Suprapubic skin (tissue), 4 donors: ENCODE data around the gene LYST. TPM values are rescaled to one million over a fixed set of nuclear protein-coding genes. Genes with fewer than 3 reads are reported as not detected.

Experiments
- DNase-seq, 2 donors: peaks; one replicate each; pipeline ENCODE4 v3.0.0-alpha.2; 2019; ENCODE audit warnings: low spot score in 2 of 2
- H3K27ac ChIP-seq: fragments of 200-600 bp; sonication (generic); one replicate; pipeline ENCODE4 v1.5.1; 2019
- H3K27me3 ChIP-seq: fragments of 200-600 bp; sonication (generic); one replicate; pipeline ENCODE4 v1.5.1; 2019
- H3K36me3 ChIP-seq: fragments of 200-600 bp; sonication (generic); one replicate; pipeline ENCODE4 v1.5.1; 2019
- H3K4me1 ChIP-seq: fragments of 200-600 bp; sonication (generic); one replicate; pipeline ENCODE4 v1.5.1; 2019
- H3K4me3 ChIP-seq: fragments of 200-600 bp; sonication (generic); one replicate; pipeline ENCODE4 v1.5.1; 2019; ENCODE audit warnings: mild to moderate bottlenecking
- H3K9me3 ChIP-seq: fragments of 200-600 bp; sonication (generic); one replicate; pipeline ENCODE4 v1.5.1; 2019
- EP300 ChIP-seq: sonication (generic); formaldehyde crosslinking; IDR thresholded peaks from one replicate; pipeline ENCODE4 v1.6.1; 2017; ENCODE audit warnings: antibody characterized with exemption
- POLR2A ChIP-seq, 2 donors: fragments of 450-650 bp; IDR thresholded peaks; one replicate each; pipeline ENCODE4 v1.6.1; 2017; ENCODE audit warnings: antibody characterized with exemption in 2 of 2, mild to moderate bottlenecking in 2 of 2, moderate library complexity in 2 of 2
- POLR2AphosphoS5 ChIP-seq, 3 donors: sonication (generic); formaldehyde crosslinking; IDR thresholded peaks; one replicate each; pipeline ENCODE4 v1.6.1; 2017; ENCODE audit warnings: antibody characterized with exemption in 3 of 3
- WGBS: methylation state at CpG from one replicate; pipeline ENCODE4 v1.1.5; 2018; 5-methylcytosine and 5-hydroxymethylcytosine counted together
- total RNA-seq, 4 donors: library from RNA; depleted of rRNA; stranded (reverse); fragments of >200 nt; gene quantifications; one replicate each; pipeline ENCODE4 v1.1.0, GENCODE V29; 2016
- TF ChIP-seq, protein P1 (sequence below), 2 donors: fragments of 200-600 bp in 1 of 2; fragments of 450-650 bp in 1 of 2; sonication (generic) in 1 of 2; IDR thresholded peaks; one replicate each; pipeline ENCODE4 v1.5.1; 2016 to 2019; ENCODE audit warnings: antibody characterized with exemption in 2 of 2, mild to moderate bottlenecking in 1 of 2, moderate library complexity in 1 of 2

Gene LYST
- total RNA-seq, 4 donors from 2014 or later, result 40.1 to 118 (median 68.8) TPM

DNA sequence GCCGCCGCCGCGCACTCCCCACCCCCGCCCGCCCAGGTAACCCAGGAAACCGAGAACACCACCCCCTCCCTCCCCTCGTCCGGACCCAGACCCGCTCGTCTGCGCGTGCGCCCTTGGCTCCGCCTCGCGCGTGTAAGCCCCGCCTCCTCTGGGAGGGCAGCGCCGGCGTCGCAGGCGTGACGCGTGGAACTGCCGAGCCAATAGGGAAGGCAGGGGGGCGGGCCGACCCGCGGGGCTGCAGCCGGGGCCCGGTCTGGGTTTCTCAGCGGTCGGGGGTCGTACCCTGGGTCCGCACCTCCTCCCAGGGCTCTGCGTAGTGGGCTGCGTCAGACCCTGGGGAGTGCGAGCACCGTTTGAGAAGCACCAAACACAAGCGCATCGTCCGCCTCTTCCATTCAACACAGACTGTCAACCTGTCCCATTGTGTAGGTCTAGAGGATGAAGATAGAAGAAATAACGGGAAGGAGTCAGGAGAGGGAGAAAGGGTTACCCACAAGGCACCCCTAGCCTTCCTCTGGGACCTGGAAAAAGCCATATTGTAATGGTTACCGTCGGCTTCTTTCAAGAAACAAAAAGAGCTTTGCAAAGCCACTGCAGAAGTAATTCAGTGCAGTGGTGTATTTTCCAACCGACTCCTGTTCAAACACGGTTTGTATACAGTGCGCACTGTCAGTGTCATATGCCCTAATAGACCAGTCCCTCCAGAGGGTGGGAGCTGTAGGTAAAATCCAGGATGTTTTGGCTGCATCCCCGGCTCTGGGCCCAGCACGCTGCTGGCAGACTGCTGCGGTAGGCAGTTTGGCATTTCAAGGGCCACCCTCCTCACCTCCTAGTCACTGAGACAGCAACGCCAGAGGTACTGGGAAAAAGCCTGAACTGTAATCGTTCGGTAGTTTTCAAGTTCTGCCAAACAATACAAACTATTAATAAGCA, 473 bp upstream of the LYST start:
- peak; percentile 96 to 97 for DNase-seq
- no peaks in the 10 kb centered on the region for H3K36me3 ChIP-seq
- 1% methylated on average over 26 of the region's 56 CpGs for WGBS
- H3K4me3 ChIP-seq, result peak overlapping the region; percentile 83
- H3K9me3 ChIP-seq, result no peaks in the 10 kb centered on the region
- peaks cover 31% of the 10 kb centered on the region for H3K4me1 ChIP-seq
- peak overlapping the region; percentile 96 for H3K27ac ChIP-seq
- H3K27me3 ChIP-seq, result no peaks in the 10 kb centered on the region
- TF ChIP-seq, protein P1, sequence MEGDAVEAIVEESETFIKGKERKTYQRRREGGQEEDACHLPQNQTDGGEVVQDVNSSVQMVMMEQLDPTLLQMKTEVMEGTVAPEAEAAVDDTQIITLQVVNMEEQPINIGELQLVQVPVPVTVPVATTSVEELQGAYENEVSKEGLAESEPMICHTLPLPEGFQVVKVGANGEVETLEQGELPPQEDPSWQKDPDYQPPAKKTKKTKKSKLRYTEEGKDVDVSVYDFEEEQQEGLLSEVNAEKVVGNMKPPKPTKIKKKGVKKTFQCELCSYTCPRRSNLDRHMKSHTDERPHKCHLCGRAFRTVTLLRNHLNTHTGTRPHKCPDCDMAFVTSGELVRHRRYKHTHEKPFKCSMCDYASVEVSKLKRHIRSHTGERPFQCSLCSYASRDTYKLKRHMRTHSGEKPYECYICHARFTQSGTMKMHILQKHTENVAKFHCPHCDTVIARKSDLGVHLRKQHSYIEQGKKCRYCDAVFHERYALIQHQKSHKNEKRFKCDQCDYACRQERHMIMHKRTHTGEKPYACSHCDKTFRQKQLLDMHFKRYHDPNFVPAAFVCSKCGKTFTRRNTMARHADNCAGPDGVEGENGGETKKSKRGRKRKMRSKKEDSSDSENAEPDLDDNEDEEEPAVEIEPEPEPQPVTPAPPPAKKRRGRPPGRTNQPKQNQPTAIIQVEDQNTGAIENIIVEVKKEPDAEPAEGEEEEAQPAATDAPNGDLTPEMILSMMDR (IDR thresholded peaks at IDR 0.05), result no peak
- TF ChIP-seq POLR2A (IDR thresholded peaks at IDR 0.05), result peak in 1 of 2 donors; percentile 67
- peak in 2 of 3 donors; percentile 39 to 57 for TF ChIP-seq POLR2AphosphoS5 (IDR thresholded peaks at IDR 0.05)

DNA sequence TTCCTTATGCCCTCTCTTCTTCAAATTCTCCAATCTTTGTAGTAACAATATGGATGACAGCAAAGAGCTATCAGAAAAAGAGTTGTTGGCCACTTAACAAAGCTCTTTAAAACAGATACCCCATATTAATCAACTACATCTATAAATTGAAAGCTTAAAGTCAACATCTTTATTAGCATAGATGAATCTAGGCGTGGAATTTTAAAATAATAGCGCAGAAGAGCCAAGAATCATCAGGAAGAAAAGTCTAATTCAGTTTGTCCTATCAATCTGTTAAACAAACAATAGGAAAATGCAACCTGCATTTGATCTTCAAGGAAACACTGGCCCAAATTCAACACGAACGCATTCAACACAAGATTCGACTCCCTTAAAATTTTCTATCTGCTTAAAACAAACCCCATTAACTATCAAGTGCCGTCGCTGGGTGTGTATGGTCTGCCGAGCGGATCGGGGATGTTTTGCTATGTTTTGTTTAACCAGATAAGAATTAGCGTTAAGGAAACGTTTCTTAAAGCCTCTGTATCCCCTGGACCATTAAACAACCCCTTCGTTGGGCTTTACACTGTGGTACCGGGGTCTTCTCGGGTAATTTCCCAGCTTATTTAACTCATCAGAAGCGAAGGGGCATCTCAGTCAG, 1.0 kb downstream of the LYST start:
- WGBS, result 4% methylated on average over 16 of the region's 16 CpGs
- Histone ChIP-seq H3K9me3 (no peaks in the 10 kb centered on the region), H3K27me3 (no peaks in the 10 kb centered on the region), H3K4me3 (peak overlapping the region; percentile 83), H3K4me1 (peaks cover 31% of the 10 kb centered on the region), H3K36me3 (no peaks in the 10 kb centered on the region), H3K27ac (peak overlapping the region; percentile 96)
- DNase-seq, result no peak
- TF ChIP-seq, protein P1 (IDR thresholded peaks at IDR 0.05), result peak in 1 of 2 donors; percentile 42
- no peak for TF ChIP-seq POLR2A (IDR thresholded peaks at IDR 0.05)

DNA sequence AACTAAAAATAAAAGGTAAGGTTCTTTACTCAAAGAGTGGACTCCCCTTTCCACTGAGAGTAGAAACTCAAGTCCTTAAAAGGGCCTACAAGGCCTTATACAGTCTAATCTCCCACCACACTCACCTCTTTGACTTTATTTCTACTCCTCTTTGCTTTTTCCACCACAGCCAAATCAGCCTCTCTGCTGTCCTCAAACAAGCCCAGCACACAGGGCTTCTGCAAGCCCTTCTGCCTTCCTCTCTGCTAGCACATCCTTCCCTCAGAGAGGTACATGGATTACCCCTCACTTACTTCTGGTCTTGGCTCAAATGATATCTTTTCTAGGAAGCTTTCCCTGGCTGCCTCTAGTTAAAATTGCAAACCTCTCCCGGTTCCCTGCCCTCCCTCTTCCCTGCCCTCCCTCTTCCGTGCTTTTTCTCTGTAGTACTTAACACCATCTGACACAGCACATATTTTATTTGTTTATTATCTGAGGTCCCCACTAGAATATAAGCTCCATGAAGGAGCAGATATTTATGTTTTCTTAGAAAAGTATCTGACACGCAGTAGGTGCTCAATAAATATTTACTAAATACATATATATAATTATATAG, 1.7 kb downstream of the LYST start:
- H3K9me3 ChIP-seq, result no peaks in the 10 kb centered on the region
- no peaks in the 10 kb centered on the region for H3K36me3 ChIP-seq
- 34% methylated on average over 2 of the region's 3 CpGs for WGBS
- TF ChIP-seq, protein P1 (IDR thresholded peaks at IDR 0.05), result no peak
- TF ChIP-seq POLR2AphosphoS5 (IDR thresholded peaks at IDR 0.05) (no peak), EP300 (no peak), POLR2A (IDR thresholded peaks at IDR 0.05) (no peak)
- no peak overlapping the region for H3K27ac ChIP-seq
- DNase-seq, result no peak
- H3K4me1 ChIP-seq, result peaks cover 31% of the 10 kb centered on the region
- H3K27me3 ChIP-seq, result no peaks in the 10 kb centered on the region
- H3K4me3 ChIP-seq, result peak overlapping the region; percentile 83

DNA sequence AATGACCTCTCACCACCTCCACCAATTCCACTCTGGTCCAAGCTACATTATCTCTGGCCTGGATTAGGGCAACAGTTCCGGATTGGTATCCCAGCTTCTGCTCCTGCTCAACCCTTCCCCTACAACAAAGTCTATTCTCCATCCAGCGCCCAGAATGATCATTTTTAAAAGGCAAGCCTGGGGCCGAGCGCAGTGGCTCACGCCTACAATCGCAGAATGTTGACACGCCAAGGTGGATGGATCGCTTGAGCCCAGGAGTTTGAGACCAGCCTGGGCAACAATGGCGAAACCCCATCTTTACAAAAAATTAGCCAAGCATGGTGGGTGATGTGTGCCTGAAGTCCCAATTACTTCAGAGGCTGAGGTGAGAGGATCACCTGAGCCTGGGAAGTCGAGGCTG, 2.2 kb downstream of the LYST start:
- 91% methylated on average over 10 of the region's 10 CpGs for WGBS
- no peak for TF ChIP-seq POLR2A (IDR thresholded peaks at IDR 0.05)
- no peak for TF ChIP-seq POLR2AphosphoS5 (IDR thresholded peaks at IDR 0.05)
- no peak for TF ChIP-seq EP300
- TF ChIP-seq, protein P1 (IDR thresholded peaks at IDR 0.05), result no peak
- DNase-seq, result no peak
- Histone ChIP-seq H3K36me3 (no peaks in the 10 kb centered on the region), H3K27me3 (no peaks in the 10 kb centered on the region), H3K9me3 (no peaks in the 10 kb centered on the region), H3K4me3 (peak overlapping the region; percentile 83), H3K27ac (no peak overlapping the region), H3K4me1 (peaks cover 31% of the 10 kb centered on the region)

DNA sequence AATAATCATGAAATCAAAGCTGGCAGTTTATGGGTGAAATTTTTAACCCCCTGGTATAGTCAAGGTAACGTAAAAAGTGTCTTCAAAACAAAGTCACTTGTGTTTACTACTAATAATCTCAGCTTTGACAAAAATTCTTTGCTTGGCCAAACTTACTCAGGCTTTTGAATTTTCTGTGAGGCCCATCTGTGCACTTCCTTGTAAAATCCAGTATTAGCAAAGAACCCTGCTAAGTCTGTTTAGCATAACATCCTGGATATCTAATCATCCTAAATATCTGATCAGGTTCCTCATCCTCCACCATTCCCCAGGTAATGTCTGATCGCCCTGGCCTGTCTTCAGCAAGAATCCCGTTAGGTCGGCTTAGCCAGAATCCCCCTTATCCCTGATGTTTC, 3.0 kb downstream of the LYST start:
- TF ChIP-seq POLR2A (IDR thresholded peaks at IDR 0.05) (no peak), EP300 (no peak)
- TF ChIP-seq, protein P1 (IDR thresholded peaks at IDR 0.05), result no peak
- no peaks in the 10 kb centered on the region for H3K36me3 ChIP-seq
- no peak overlapping the region for H3K27ac ChIP-seq
- H3K4me3 ChIP-seq, result no peak overlapping the region
- peaks cover 38% of the 10 kb centered on the region for H3K4me1 ChIP-seq
- no peaks in the 10 kb centered on the region for H3K9me3 ChIP-seq
- H3K27me3 ChIP-seq, result no peaks in the 10 kb centered on the region
- no peak for DNase-seq
- 77% methylated on average over 4 of the region's 4 CpGs for WGBS
